SU-DHL-6 (cell line): ENCODE results near the gene SEC14L1.

Experiments
- H2AFZ ChIP-seq: fragments of 200-600 bp; sonication (generic); 2 replicates; pipeline ENCODE4 v1.6.1; 2014; ENCODE audit warnings: low read depth, mild to moderate bottlenecking, moderate library complexity, mixed read lengths, antibody characterized with exemption, low read length; ENCODE audit not compliant: severe bottlenecking
- H3F3A ChIP-seq: fragments of 200-600 bp; shearing (Covaris generic); 2 replicates; pipeline ENCODE4 v1.6.0; 2016; ENCODE audit warnings: antibody characterized with exemption, mild to moderate bottlenecking; ENCODE audit not compliant: insufficient read depth
- H3K27ac ChIP-seq: fragments of 200-600 bp; sonication (generic); 2 replicates; pipeline ENCODE4 v1.5.1; 2016; ENCODE audit warnings: low read depth, mild to moderate bottlenecking, low read length, moderate library complexity, mixed read lengths
- H3K27me3 ChIP-seq: fragments of 200-600 bp; sonication (generic), shearing (Covaris generic); 2 replicates; pipeline ENCODE4 v1.6.0; 2014; ENCODE audit warnings: mild to moderate bottlenecking, low read length
- H3K36me3 ChIP-seq: fragments of 200-600 bp; sonication (generic); 2 replicates; pipeline ENCODE4 v1.6.1; 2014; ENCODE audit warnings: mild to moderate bottlenecking, low read length, mixed read lengths
- H3K4me2 ChIP-seq: fragments of 300-600, 200-600 bp; shearing (Covaris generic), sonication (generic); 2 replicates; pipeline ENCODE4 v1.6.0; 2014; ENCODE audit warnings: low read length, low read depth, mild to moderate bottlenecking; ENCODE audit not compliant: poor library complexity, severe bottlenecking
- H3K4me3 ChIP-seq: fragments of 200-600 bp; sonication (generic); 2 replicates; pipeline ENCODE4 v1.5.1; 2014; ENCODE audit warnings: antibody characterized with exemption, low read length, mild to moderate bottlenecking, mixed read lengths; ENCODE audit not compliant: insufficient read depth, poor library complexity, severe bottlenecking
- H3K79me2 ChIP-seq: fragments of 200-600 bp; sonication (generic); 2 replicates; pipeline ENCODE4 v1.6.1; 2014; ENCODE audit warnings: mild to moderate bottlenecking, low read length, moderate library complexity; ENCODE audit not compliant: insufficient read depth
- H3K9ac ChIP-seq: fragments of 200-600 bp; sonication (generic); 2 replicates; pipeline ENCODE4 v1.7.0; 2014; ENCODE audit warnings: mild to moderate bottlenecking, low read length
- H3K9me2 ChIP-seq: fragments of 200-600 bp; sonication (generic); replicated peaks from 2 replicates; pipeline ENCODE4 v1.6.1; 2014; ENCODE audit warnings: low read length; ENCODE audit not compliant: insufficient read depth
- H3K9me3 ChIP-seq: fragments of 200-600 bp; sonication (generic); 2 replicates; pipeline ENCODE4 v1.6.1; 2014; ENCODE audit warnings: low read length, mixed read lengths; ENCODE audit not compliant: insufficient read depth
- H4K20me1 ChIP-seq: fragments of 200-600 bp; sonication (generic); 2 replicates; pipeline ENCODE4 v1.6.1; 2014; ENCODE audit warnings: low read depth, mild to moderate bottlenecking, antibody characterized with exemption, low read length, moderate library complexity, mixed read lengths
- EZH2phosphoT487 ChIP-seq: fragments of 200-600 bp; sonication (generic), shearing (Covaris generic); conservative IDR thresholded peaks from 2 replicates; pipeline ENCODE4 v1.6.1; 2018; ENCODE audit warnings: mild to moderate bottlenecking, antibody characterized with exemption, low read length, moderate library complexity, mixed read lengths
- TF ChIP-seq, protein P1 (sequence below): fragments of 200-600 bp; sonication (generic); IDR thresholded peaks from one replicate; pipeline ENCODE4 v1.5.1; 2017; ENCODE audit warnings: antibody characterized with exemption, mild to moderate bottlenecking, low read length, moderate library complexity; ENCODE audit not compliant: insufficient read depth, poor library complexity, severe bottlenecking

The SEC14L1 gene

DNA sequence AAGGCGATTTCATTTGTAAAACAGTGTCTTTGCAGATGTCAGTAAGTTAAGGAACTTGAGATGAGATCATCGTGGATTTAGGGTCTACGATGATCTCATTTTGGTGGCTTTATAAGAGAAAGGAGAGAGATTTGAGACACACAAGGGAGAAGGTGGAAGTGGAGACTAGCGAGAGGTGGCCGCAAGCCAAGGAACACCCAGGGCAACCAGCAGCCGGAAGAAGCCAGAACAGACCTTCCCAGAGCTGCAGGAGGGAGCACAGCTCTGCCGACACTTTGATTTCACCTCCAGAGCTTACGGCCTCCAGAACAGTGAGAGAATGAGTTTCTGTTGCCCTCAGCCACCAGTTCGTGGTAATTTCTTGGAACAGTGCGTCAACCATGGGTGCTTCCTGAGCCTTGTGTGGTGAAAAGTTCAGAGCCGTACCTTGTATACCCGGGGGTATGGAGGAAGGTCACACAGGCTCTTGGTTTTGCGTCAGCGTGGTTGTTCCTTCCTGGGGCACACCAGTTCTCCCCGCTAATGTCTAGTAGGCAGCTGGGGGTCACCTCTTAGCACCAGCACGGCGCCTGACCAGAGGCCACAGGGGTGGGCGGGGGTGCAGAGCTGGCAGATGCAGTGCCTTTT is 12.9 kb upstream of the SEC14L1 start:
- no peaks in the 10 kb centered on the region for H4K20me1 ChIP-seq
- no peak overlapping the region for H3K27ac ChIP-seq
- no peaks in the 10 kb centered on the region for H3K36me3 ChIP-seq
- TF ChIP-seq, protein P1, sequence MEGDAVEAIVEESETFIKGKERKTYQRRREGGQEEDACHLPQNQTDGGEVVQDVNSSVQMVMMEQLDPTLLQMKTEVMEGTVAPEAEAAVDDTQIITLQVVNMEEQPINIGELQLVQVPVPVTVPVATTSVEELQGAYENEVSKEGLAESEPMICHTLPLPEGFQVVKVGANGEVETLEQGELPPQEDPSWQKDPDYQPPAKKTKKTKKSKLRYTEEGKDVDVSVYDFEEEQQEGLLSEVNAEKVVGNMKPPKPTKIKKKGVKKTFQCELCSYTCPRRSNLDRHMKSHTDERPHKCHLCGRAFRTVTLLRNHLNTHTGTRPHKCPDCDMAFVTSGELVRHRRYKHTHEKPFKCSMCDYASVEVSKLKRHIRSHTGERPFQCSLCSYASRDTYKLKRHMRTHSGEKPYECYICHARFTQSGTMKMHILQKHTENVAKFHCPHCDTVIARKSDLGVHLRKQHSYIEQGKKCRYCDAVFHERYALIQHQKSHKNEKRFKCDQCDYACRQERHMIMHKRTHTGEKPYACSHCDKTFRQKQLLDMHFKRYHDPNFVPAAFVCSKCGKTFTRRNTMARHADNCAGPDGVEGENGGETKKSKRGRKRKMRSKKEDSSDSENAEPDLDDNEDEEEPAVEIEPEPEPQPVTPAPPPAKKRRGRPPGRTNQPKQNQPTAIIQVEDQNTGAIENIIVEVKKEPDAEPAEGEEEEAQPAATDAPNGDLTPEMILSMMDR = no peak
- no peak for TF ChIP-seq EZH2phosphoT487
- no peak overlapping the region for H3K9ac ChIP-seq
- H3K4me3 ChIP-seq = no peak overlapping the region
- H3K9me2 ChIP-seq = no peaks in the 10 kb centered on the region
- no peaks in the 10 kb centered on the region for H3K9me3 ChIP-seq
- no peak overlapping the region for H2AFZ ChIP-seq
- H3K4me2 ChIP-seq = no peak overlapping the region
- no peaks in the 10 kb centered on the region for H3K79me2 ChIP-seq
- H3K27me3 ChIP-seq = no peaks in the 10 kb centered on the region
- no peaks in the 10 kb centered on the region for H3F3A ChIP-seq

DNA sequence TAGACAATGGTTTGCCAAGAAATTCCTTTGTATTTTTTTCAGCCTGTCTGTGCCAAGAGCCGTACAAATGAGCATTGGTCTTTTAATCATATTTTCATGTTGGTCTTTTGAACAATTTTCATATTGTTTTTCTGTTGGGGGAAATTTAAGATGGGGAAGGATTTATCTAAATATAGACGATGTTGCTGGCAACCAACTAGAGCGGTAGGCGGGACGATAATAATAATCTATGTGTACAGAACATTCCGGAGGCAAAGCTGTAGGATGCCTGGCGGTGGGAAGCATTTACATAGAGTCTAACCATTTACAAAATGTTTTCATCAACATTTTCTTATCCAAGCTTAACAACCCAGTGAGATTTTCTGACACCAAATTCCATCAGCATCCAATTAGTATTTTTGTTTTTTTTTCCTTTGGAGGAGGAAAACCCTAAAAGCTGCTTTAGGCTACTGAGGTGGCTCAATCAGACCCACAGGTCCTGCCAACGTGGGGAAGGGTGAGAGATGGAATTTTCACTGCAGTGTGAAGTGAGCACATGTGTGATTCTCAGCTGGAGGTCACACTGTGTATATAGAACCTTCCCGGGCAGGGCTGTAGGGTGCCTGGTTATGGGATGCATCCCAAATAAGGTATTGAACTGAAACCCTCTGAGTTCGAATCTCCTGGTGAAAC is 11.7 kb upstream of the SEC14L1 start:
- H3K4me3 ChIP-seq = no peak overlapping the region
- no peak overlapping the region for H3K27ac ChIP-seq
- H3K27me3 ChIP-seq = no peaks in the 10 kb centered on the region
- no peaks in the 10 kb centered on the region for H4K20me1 ChIP-seq
- H3K36me3 ChIP-seq = no peaks in the 10 kb centered on the region
- no peak for TF ChIP-seq EZH2phosphoT487
- TF ChIP-seq, protein P1 = no peak
- H3K9me3 ChIP-seq = no peaks in the 10 kb centered on the region
- H3K9ac ChIP-seq = no peak overlapping the region
- no peaks in the 10 kb centered on the region for H3K79me2 ChIP-seq
- H3F3A ChIP-seq = no peaks in the 10 kb centered on the region
- H3K4me2 ChIP-seq = no peak overlapping the region
- no peaks in the 10 kb centered on the region for H3K9me2 ChIP-seq
- no peak overlapping the region for H2AFZ ChIP-seq

DNA sequence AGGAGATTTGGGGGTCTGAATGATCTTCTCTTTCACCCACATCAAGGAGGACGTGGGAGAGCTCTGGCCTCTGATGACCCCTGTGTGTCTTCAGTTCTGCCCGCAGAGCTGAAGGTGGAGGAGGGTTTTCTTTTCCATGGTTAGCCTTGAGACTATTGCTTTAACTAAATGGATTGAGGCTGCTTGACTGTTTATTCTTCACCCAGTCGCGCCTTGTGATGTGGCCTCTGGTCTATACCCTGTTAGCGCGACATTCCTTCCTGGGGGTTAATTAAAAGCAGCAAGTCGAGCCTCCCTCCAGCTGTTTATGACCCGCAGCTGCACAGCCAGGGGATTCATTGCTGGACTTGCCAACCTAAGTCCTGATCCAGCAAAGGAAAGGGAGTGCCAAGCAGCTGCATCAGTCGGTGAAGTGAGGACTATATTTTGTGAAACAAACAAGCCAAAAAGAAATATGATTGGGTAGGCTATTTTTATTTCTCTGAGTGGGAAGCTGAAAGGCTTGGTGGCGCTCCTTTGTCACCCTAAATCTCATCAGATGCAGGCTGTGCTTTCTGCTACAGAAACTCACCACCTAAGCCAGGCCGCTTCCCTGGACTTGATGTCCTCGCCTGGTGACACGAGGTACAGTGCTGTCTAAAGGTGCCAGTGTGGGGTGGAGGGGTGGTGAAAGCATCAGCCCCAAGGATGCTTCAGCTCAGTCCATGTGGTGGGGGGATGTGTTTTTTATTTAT is 11.0 kb upstream of the SEC14L1 start:
- Histone ChIP-seq H3K9ac (no peak overlapping the region), H3F3A (no peaks in the 10 kb centered on the region), H3K27me3 (no peaks in the 10 kb centered on the region), H3K4me2 (no peak overlapping the region), H3K79me2 (no peaks in the 10 kb centered on the region), H3K4me3 (no peak overlapping the region), H2AFZ (no peak overlapping the region), H3K9me2 (no peaks in the 10 kb centered on the region), H3K9me3 (no peaks in the 10 kb centered on the region), H3K27ac (no peak overlapping the region), H4K20me1 (no peaks in the 10 kb centered on the region), H3K36me3 (no peaks in the 10 kb centered on the region)
- TF ChIP-seq EZH2phosphoT487 = no peak
- TF ChIP-seq, protein P1 = no peak
